DND-41 (cell line): ENCODE measurements around the gene NRDE2.

Source experiments
- ATAC-seq: fragments of 200-7000 bp; cut with Tn5 transposase; 3 replicates; pipeline ENCODE4 v1.9.1; 2021; ENCODE audit warnings: low read depth; ENCODE audit not compliant: insufficient read depth
- DNase-seq: peaks from one replicate; pipeline ENCODE4 v3.0.0-alpha.2; 2020
- H2AFZ ChIP-seq: 2 replicates; pipeline ENCODE4 v1.6.0; 2012; ENCODE audit warnings: low read depth, low read length
- H3K27ac ChIP-seq: 2 replicates; pipeline ENCODE4 v1.5.1; 2012; ENCODE audit warnings: low read length, inconsistent platforms
- H3K27me3 ChIP-seq: fragments of 200-600 bp; sonication (generic); 2 replicates; pipeline ENCODE4 v1.6.0; 2012; ENCODE audit warnings: low read length, mild to moderate bottlenecking, inconsistent platforms; ENCODE audit not compliant: insufficient read depth, poor library complexity
- H3K36me3 ChIP-seq: 2 replicates; pipeline ENCODE4 v1.5.1; 2012; ENCODE audit warnings: low read length, inconsistent platforms; ENCODE audit not compliant: insufficient read depth
- H3K4me1 ChIP-seq: 2 replicates; pipeline ENCODE4 v1.5.1; 2012; ENCODE audit warnings: mild to moderate bottlenecking, low read length; ENCODE audit not compliant: insufficient read depth
- H3K4me2 ChIP-seq: 2 replicates; pipeline ENCODE4 v1.6.0; 2012; ENCODE audit warnings: mild to moderate bottlenecking, moderate library complexity, low read length, inconsistent platforms; ENCODE audit not compliant: insufficient read depth
- H3K4me3 ChIP-seq, 2 experiments: fragments of 200-600 bp in 1 of 2; shearing (Covaris generic) in 1 of 2; 2 replicates each; pipeline ENCODE4 v1.5.1; 2012 to 2016; ENCODE audit warnings: inconsistent platforms in 2 of 2, low read length in 2 of 2, mild to moderate bottlenecking in 2 of 2, low read depth in 1 of 2, moderate library complexity in 1 of 2
- H3K79me2 ChIP-seq: 2 replicates; pipeline ENCODE4 v1.6.0; 2012; ENCODE audit warnings: low read length, inconsistent platforms; ENCODE audit not compliant: insufficient read depth
- H3K9ac ChIP-seq: 2 replicates; pipeline ENCODE4 v1.6.0; 2012; ENCODE audit warnings: low read depth, mild to moderate bottlenecking, inconsistent platforms, low read length, moderate library complexity
- H3K9me3 ChIP-seq: 2 replicates; pipeline ENCODE4 v1.5.1; 2012; ENCODE audit warnings: low read length, moderate library complexity, mild to moderate bottlenecking, inconsistent platforms; ENCODE audit not compliant: insufficient read depth, severe bottlenecking
- H4K20me1 ChIP-seq: 2 replicates; pipeline ENCODE4 v1.6.0; 2012; ENCODE audit warnings: low read length; ENCODE audit not compliant: insufficient read depth
- CTCF ChIP-seq: IDR thresholded peaks from 2 replicates; pipeline ENCODE4 v1.5.1; 2012; ENCODE audit warnings: borderline replicate concordance, low read length, moderate library complexity, mild to moderate bottlenecking; ENCODE audit not compliant: poor library complexity, severe bottlenecking; ENCODE audit errors: extremely low read depth
- EZH2 ChIP-seq: IDR thresholded peaks from 3 replicates; pipeline ENCODE4 v1.6.1; 2012; ENCODE audit warnings: borderline replicate concordance, low read depth, mild to moderate bottlenecking, moderate library complexity, low read length, inconsistent platforms; ENCODE audit not compliant: severe bottlenecking

The NRDE2 gene

GRCh38 chr14:90275458-90275814 is 56.3 kb downstream of the NRDE2 start:
- Histone ChIP-seq H3K4me3 (no peak overlapping the region), H3K9me3 (no peaks in the 10 kb centered on the region), H3K36me3 (peaks cover 76% of the 10 kb centered on the region), H3K27ac (no peak overlapping the region), H2AFZ (no peak overlapping the region), H3K4me2 (no peak overlapping the region), H3K79me2 (no peaks in the 10 kb centered on the region), H4K20me1 (peaks cover 7% of the 10 kb centered on the region), H3K9ac (no peak overlapping the region), H3K27me3 (no peaks in the 10 kb centered on the region), H3K4me1 (no peaks in the 10 kb centered on the region)
- ATAC-seq: no peak
- DNase-seq: no peak
- TF ChIP-seq EZH2 (no peak), CTCF (no peak)

- Histone ChIP-seq H3K4me3 (no peak overlapping the region), H3K36me3 (peaks cover 77% of the 10 kb centered on the region)
- TF ChIP-seq EZH2 (no peak), CTCF (no peak)
These were observed 56.8 kb downstream of the NRDE2 start for GRCh38 chr14:90274808-90275457.

GRCh38 chr14:90274019-90274418 is 57.7 kb downstream of the NRDE2 start:
- Histone ChIP-seq H3K27me3 (no peaks in the 10 kb centered on the region), H3K9ac (no peak overlapping the region), H3K79me2 (no peaks in the 10 kb centered on the region), H2AFZ (no peak overlapping the region), H3K36me3 (peaks cover 79% of the 10 kb centered on the region), H3K9me3 (no peaks in the 10 kb centered on the region), H3K27ac (no peak overlapping the region), H3K4me2 (no peak overlapping the region), H3K4me3 (no peak overlapping the region), H4K20me1 (peaks cover 7% of the 10 kb centered on the region), H3K4me1 (no peaks in the 10 kb centered on the region)
- TF ChIP-seq EZH2 (no peak), CTCF (no peak)
- peak; percentile 46 for ATAC-seq
- DNase-seq: no peak

More at GRCh38 chr14:90274808-90275457, 56.8 kb downstream of the NRDE2 start:
- DNase-seq: no peak
- ATAC-seq: 0 out of 3 replicates have a peak, but pooled peaks have one; percentile 8
- Histone ChIP-seq H3K9ac (no peak overlapping the region), H3K27me3 (no peaks in the 10 kb centered on the region), H3K4me1 (no peaks in the 10 kb centered on the region), H3K9me3 (no peaks in the 10 kb centered on the region), H3K79me2 (no peaks in the 10 kb centered on the region), H4K20me1 (peaks cover 7% of the 10 kb centered on the region), H3K4me2 (no peak overlapping the region), H2AFZ (no peak overlapping the region), H3K27ac (no peak overlapping the region)

GRCh38 chr14:90273532-90273931 is 58.2 kb downstream of the NRDE2 start:
- DNase-seq (no peak), ATAC-seq (no peak)
- no peaks in the 10 kb centered on the region for H3K79me2 ChIP-seq
- no peak for TF ChIP-seq CTCF
- no peak for TF ChIP-seq EZH2
- no peak overlapping the region for H2AFZ ChIP-seq
- H3K4me2 ChIP-seq: no peak overlapping the region
- no peaks in the 10 kb centered on the region for H3K9me3 ChIP-seq
- peaks cover 80% of the 10 kb centered on the region for H3K36me3 ChIP-seq
- H3K4me3 ChIP-seq: no peak overlapping the region
- H3K9ac ChIP-seq: no peak overlapping the region
- H3K27me3 ChIP-seq: no peaks in the 10 kb centered on the region
- H4K20me1 ChIP-seq: peaks cover 7% of the 10 kb centered on the region
- H3K4me1 ChIP-seq: no peaks in the 10 kb centered on the region
- H3K27ac ChIP-seq: no peak overlapping the region
